ENCODE measurements around the gene RMP24.

The RMP24 gene

DNA sequence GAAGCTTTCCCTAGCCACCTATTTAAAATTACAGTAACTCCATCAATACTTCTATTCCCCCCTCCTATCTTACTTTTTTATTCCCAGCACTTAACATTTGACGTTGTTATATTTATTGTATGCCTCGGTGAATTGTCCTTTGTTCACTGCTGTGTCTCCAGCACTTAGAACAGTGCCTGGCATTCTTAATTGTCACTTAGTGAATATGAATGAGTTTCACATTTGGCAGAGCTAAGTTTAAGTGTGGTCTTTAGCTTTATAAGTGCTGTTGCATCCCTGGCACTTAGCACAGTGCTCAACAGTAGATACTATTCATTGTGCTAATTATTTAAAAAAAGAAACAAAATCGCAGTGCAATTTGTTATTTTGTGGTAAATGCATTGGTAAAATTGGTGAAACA lies 1.7 kb downstream of the RMP24 start:
- Histone ChIP-seq H3K4me1 (ENCODE audit: control insufficient read depth in 2 of 2, insufficient read depth in 2 of 2, low read length in 2 of 2) (peaks cover 21 to 24% of the 10 kb centered on the region in 2 donors), H3K27ac (ENCODE audit: low read depth in 1 of 2, low read length in 1 of 2) (no peak overlapping the region), H3K4me3 (ENCODE audit: low read length in 2 of 2) (no peak overlapping the region), H3K9me3 (ENCODE audit: control insufficient read depth in 2 of 2, insufficient read depth in 1 of 2, low read length in 1 of 2) (no peaks in the 10 kb centered on the region), H3K27me3 (ENCODE audit: control insufficient read depth in 2 of 2, insufficient read depth in 1 of 2, low read length in 1 of 2) (no peaks in the 10 kb centered on the region), H3K36me3 (ENCODE audit: control insufficient read depth in 2 of 2, insufficient read depth in 2 of 2, low read length in 1 of 2) (peaks cover 15 to 35% of the 10 kb centered on the region in 2 donors)
- 98% methylated on average over 3 of the region's 3 CpGs for WGBS
- no peak for DNase-seq (ENCODE audit: low read depth in 6 of 9, low spot score in 9 of 9)

- Histone ChIP-seq H3K36me3 (ENCODE audit: control insufficient read depth in 2 of 2, insufficient read depth in 2 of 2, low read length in 1 of 2) (peaks cover 38 to 57% of the 10 kb centered on the region in 2 donors), H3K27me3 (ENCODE audit: control insufficient read depth in 2 of 2, insufficient read depth in 1 of 2, low read length in 1 of 2) (no peaks in the 10 kb centered on the region), H3K4me1 (ENCODE audit: control insufficient read depth in 2 of 2, insufficient read depth in 2 of 2, low read length in 2 of 2) (peaks cover 1 to 2% of the 10 kb centered on the region in 2 donors), H3K27ac (ENCODE audit: low read depth in 1 of 2, low read length in 1 of 2) (no peak overlapping the region), H3K4me3 (ENCODE audit: low read length in 2 of 2) (no peak overlapping the region), H3K9me3 (ENCODE audit: control insufficient read depth in 2 of 2, insufficient read depth in 1 of 2, low read length in 1 of 2) (no peaks in the 10 kb centered on the region)
- no peak for DNase-seq (ENCODE audit: low read depth in 6 of 9, low spot score in 9 of 9)
These were observed 6.6 kb downstream of the RMP24 start for GRCh38 chr18:35979112-35979511.

DNA sequence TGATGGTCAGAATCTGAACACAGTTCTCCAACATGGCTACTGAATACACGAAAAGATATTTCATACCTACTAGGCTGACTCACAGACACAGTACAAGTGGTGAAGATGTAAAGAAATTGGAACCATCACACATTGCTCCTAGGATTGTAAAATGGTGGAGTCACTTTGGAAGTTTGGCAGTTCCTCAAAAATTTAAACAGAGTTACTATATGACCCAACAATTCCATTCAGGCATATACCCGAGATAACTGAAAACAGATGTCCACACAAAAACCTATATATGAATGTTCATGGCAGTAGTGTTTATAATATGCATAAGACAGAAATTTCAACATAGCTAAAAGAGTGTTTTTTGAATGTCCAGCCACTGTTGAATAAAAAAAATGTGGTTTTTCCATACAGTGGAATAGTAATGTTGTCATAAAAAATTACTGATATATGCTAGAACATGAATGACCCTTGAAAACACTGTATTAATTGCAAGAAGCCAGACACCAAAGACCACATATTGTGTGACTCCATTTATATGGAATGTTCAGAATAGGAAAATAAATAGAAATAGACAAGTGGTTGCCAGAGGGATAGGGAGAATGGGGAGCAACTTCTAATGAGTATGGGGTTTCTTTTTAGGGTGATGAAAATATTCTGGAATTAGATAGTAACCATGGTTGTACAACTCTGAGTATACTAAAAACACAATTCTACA lies 10.1 kb downstream of the RMP24 start:
- Histone ChIP-seq H3K27me3 (ENCODE audit: control insufficient read depth in 2 of 2, insufficient read depth in 1 of 2, low read length in 1 of 2) (no peaks in the 10 kb centered on the region), H3K9me3 (ENCODE audit: control insufficient read depth in 2 of 2, insufficient read depth in 1 of 2, low read length in 1 of 2) (no peaks in the 10 kb centered on the region), H3K36me3 (ENCODE audit: control insufficient read depth in 2 of 2, insufficient read depth in 2 of 2, low read length in 1 of 2) (peaks cover 38 to 44% of the 10 kb centered on the region in 2 donors), H3K4me3 (ENCODE audit: low read length in 2 of 2) (no peak overlapping the region), H3K4me1 (ENCODE audit: control insufficient read depth in 2 of 2, insufficient read depth in 2 of 2, low read length in 2 of 2) (no peaks in the 10 kb centered on the region), H3K27ac (ENCODE audit: low read depth in 1 of 2, low read length in 1 of 2) (no peak overlapping the region)
- DNase-seq (ENCODE audit: low read depth in 6 of 9, low spot score in 9 of 9), result no peak
- 99% methylated on average over 2 of the region's 2 CpGs for WGBS

GRCh38 chr18:35983147-35983546 lies 10.7 kb downstream of the RMP24 start:
- no peaks in the 10 kb centered on the region for H3K4me1 ChIP-seq (ENCODE audit: control insufficient read depth in 2 of 2, insufficient read depth in 2 of 2, low read length in 2 of 2)
- no peak for DNase-seq (ENCODE audit: low read depth in 6 of 9, low spot score in 9 of 9)
- H3K27ac ChIP-seq (ENCODE audit: low read depth in 1 of 2, low read length in 1 of 2), result no peak overlapping the region
- H3K36me3 ChIP-seq (ENCODE audit: control insufficient read depth in 2 of 2, insufficient read depth in 2 of 2, low read length in 1 of 2), result peaks cover 33 to 38% of the 10 kb centered on the region in 2 donors
- no peaks in the 10 kb centered on the region for H3K9me3 ChIP-seq (ENCODE audit: control insufficient read depth in 2 of 2, insufficient read depth in 1 of 2, low read length in 1 of 2)
- H3K4me3 ChIP-seq (ENCODE audit: low read length in 2 of 2), result no peak overlapping the region
- no peaks in the 10 kb centered on the region for H3K27me3 ChIP-seq (ENCODE audit: control insufficient read depth in 2 of 2, insufficient read depth in 1 of 2, low read length in 1 of 2)

DNA sequence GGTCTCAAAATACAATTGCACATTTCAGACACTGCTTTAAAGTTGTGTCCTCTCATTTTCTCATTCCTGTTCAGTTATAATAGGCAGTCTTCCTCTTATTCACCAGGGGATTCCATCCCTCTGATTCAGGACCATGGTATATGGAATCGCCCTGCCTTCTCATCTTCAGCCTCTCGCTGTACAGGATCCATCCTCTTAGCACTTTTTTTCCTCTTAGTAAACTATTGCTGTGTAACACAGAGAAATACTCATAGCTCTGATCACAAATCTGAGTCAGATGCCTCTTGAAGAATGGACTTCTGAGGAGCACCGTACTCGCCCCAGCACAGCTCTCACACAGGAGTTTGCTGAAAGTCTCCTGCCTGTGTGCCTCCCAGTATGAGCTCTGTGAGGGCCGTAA lies 11.3 kb downstream of the RMP24 start:
- Histone ChIP-seq H3K9me3 (ENCODE audit: control insufficient read depth in 2 of 2, insufficient read depth in 1 of 2, low read length in 1 of 2) (no peaks in the 10 kb centered on the region), H3K27me3 (ENCODE audit: control insufficient read depth in 2 of 2, insufficient read depth in 1 of 2, low read length in 1 of 2) (no peaks in the 10 kb centered on the region), H3K4me3 (ENCODE audit: low read length in 2 of 2) (no peak overlapping the region), H3K4me1 (ENCODE audit: control insufficient read depth in 2 of 2, insufficient read depth in 2 of 2, low read length in 2 of 2) (no peaks in the 10 kb centered on the region), H3K36me3 (ENCODE audit: control insufficient read depth in 2 of 2, insufficient read depth in 2 of 2, low read length in 1 of 2) (peaks cover 29 to 39% of the 10 kb centered on the region in 2 donors), H3K27ac (ENCODE audit: low read depth in 1 of 2, low read length in 1 of 2) (no peak overlapping the region)
- 97% methylated on average over 5 of the region's 5 CpGs for WGBS
- no peak for DNase-seq (ENCODE audit: low read depth in 6 of 9, low spot score in 9 of 9)

DNA sequence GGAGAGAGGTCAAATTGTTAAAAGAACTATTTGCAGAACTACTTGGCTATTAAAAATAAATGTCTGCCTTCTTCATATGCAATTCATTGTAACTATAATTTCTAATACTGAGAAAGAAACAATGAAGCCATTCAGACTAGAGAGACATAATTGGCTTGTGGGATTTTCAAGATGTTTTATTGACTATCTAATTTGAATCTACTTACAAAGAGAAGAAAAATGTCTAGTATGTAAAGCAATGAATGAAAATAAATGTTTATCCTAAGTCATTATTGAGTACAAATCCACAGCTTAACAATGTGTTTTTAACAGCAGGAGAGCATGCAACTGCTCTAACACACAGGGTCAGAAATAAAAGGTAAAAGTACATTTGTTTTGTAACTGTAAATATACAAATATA lies 19.2 kb downstream of the RMP24 start:
- H3K4me1 ChIP-seq (ENCODE audit: control insufficient read depth in 2 of 2, insufficient read depth in 2 of 2, low read length in 2 of 2), result no peaks in the 10 kb centered on the region
- peaks cover 19% of the 10 kb centered on the region in 2 donors for H3K36me3 ChIP-seq (ENCODE audit: control insufficient read depth in 2 of 2, insufficient read depth in 2 of 2, low read length in 1 of 2)
- H3K27me3 ChIP-seq (ENCODE audit: control insufficient read depth in 2 of 2, insufficient read depth in 1 of 2, low read length in 1 of 2), result no peaks in the 10 kb centered on the region
- DNase-seq (ENCODE audit: low read depth in 6 of 9, low spot score in 9 of 9), result no peak
- no peak overlapping the region for H3K4me3 ChIP-seq (ENCODE audit: low read length in 2 of 2)
- no peaks in the 10 kb centered on the region for H3K9me3 ChIP-seq (ENCODE audit: control insufficient read depth in 2 of 2, insufficient read depth in 1 of 2, low read length in 1 of 2)
- H3K27ac ChIP-seq (ENCODE audit: low read depth in 1 of 2, low read length in 1 of 2), result no peak overlapping the region

- peaks cover 13 to 19% of the 10 kb centered on the region in 2 donors for H3K36me3 ChIP-seq (ENCODE audit: control insufficient read depth in 2 of 2, insufficient read depth in 2 of 2, low read length in 1 of 2)
- H3K27me3 ChIP-seq (ENCODE audit: control insufficient read depth in 2 of 2, insufficient read depth in 1 of 2, low read length in 1 of 2), result no peaks in the 10 kb centered on the region
- no peaks in the 10 kb centered on the region for H3K4me1 ChIP-seq (ENCODE audit: control insufficient read depth in 2 of 2, insufficient read depth in 2 of 2, low read length in 2 of 2)
- 97% methylated on average over 6 of the region's 6 CpGs for WGBS
- DNase-seq (ENCODE audit: low read depth in 6 of 9, low spot score in 9 of 9), result no peak
- no peak overlapping the region for H3K4me3 ChIP-seq (ENCODE audit: low read length in 2 of 2)
- H3K27ac ChIP-seq (ENCODE audit: low read depth in 1 of 2, low read length in 1 of 2), result no peak overlapping the region
- no peaks in the 10 kb centered on the region for H3K9me3 ChIP-seq (ENCODE audit: control insufficient read depth in 2 of 2, insufficient read depth in 1 of 2, low read length in 1 of 2)
These were observed 20.5 kb downstream of the RMP24 start for GRCh38 chr18:35993013-35993412.

DNA sequence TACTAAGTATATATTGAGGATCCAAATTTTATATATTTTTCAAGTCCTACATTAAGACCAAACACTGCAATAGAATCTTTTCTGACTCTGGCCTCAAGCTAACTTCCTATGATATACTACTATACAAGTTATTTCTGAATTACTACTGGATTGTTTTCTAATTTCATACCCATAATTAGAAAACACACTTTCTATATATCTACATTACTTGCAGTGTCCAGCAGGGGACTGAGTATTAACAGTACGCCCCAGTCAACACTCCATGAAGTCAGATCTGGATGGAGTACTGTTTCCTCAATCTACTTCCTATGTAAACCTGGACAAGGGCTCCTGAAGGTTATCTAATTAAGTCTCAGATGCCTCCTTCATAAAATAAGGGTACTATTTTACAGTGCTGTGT lies 26.5 kb downstream of the RMP24 start:
- Histone ChIP-seq H3K4me3 (ENCODE audit: low read length in 2 of 2) (no peak overlapping the region), H3K27ac (ENCODE audit: low read depth in 1 of 2, low read length in 1 of 2) (no peak overlapping the region), H3K27me3 (ENCODE audit: control insufficient read depth in 2 of 2, insufficient read depth in 1 of 2, low read length in 1 of 2) (no peaks in the 10 kb centered on the region), H3K9me3 (ENCODE audit: control insufficient read depth in 2 of 2, insufficient read depth in 1 of 2, low read length in 1 of 2) (no peaks in the 10 kb centered on the region), H3K4me1 (ENCODE audit: control insufficient read depth in 2 of 2, insufficient read depth in 2 of 2, low read length in 2 of 2) (no peaks in the 10 kb centered on the region), H3K36me3 (ENCODE audit: control insufficient read depth in 2 of 2, insufficient read depth in 2 of 2, low read length in 1 of 2) (no peaks in the 10 kb centered on the region)
- WGBS, result 96% methylated on average over 1 of the region's 1 CpG
- DNase-seq (ENCODE audit: low read depth in 6 of 9, low spot score in 9 of 9), result no peak

GRCh38 chr18:35999925-36000324 lies 27.4 kb downstream of the RMP24 start:
- no peaks in the 10 kb centered on the region for H3K27me3 ChIP-seq (ENCODE audit: control insufficient read depth in 2 of 2, insufficient read depth in 1 of 2, low read length in 1 of 2)
- no peak overlapping the region for H3K27ac ChIP-seq (ENCODE audit: low read depth in 1 of 2, low read length in 1 of 2)
- no peak for DNase-seq (ENCODE audit: low read depth in 6 of 9, low spot score in 9 of 9)
- H3K4me3 ChIP-seq (ENCODE audit: low read length in 2 of 2), result no peak overlapping the region
- H3K36me3 ChIP-seq (ENCODE audit: control insufficient read depth in 2 of 2, insufficient read depth in 2 of 2, low read length in 1 of 2), result no peaks in the 10 kb centered on the region
- WGBS, result 82% methylated on average over 1 of the region's 1 CpG
- H3K9me3 ChIP-seq (ENCODE audit: control insufficient read depth in 2 of 2, insufficient read depth in 1 of 2, low read length in 1 of 2), result no peaks in the 10 kb centered on the region
- no peaks in the 10 kb centered on the region for H3K4me1 ChIP-seq (ENCODE audit: control insufficient read depth in 2 of 2, insufficient read depth in 2 of 2, low read length in 2 of 2)

GRCh38 chr18:36006997-36007396 lies 34.5 kb downstream of the RMP24 start:
- H3K27ac ChIP-seq (ENCODE audit: low read depth in 1 of 2, low read length in 1 of 2), result no peak overlapping the region
- no peak overlapping the region for H3K4me3 ChIP-seq (ENCODE audit: low read length in 2 of 2)
- H3K9me3 ChIP-seq (ENCODE audit: control insufficient read depth in 2 of 2, insufficient read depth in 1 of 2, low read length in 1 of 2), result no peaks in the 10 kb centered on the region
- H3K4me1 ChIP-seq (ENCODE audit: control insufficient read depth in 2 of 2, insufficient read depth in 2 of 2, low read length in 2 of 2), result no peaks in the 10 kb centered on the region
- H3K27me3 ChIP-seq (ENCODE audit: control insufficient read depth in 2 of 2, insufficient read depth in 1 of 2, low read length in 1 of 2), result no peaks in the 10 kb centered on the region
- DNase-seq (ENCODE audit: low read depth in 6 of 9, low spot score in 9 of 9), result no peak
- no peaks in the 10 kb centered on the region for H3K36me3 ChIP-seq (ENCODE audit: control insufficient read depth in 2 of 2, insufficient read depth in 2 of 2, low read length in 1 of 2)
- WGBS, result 99% methylated on average over 2 of the region's 2 CpGs
